ENCODE measurements around the gene HTN1.

DNA sequence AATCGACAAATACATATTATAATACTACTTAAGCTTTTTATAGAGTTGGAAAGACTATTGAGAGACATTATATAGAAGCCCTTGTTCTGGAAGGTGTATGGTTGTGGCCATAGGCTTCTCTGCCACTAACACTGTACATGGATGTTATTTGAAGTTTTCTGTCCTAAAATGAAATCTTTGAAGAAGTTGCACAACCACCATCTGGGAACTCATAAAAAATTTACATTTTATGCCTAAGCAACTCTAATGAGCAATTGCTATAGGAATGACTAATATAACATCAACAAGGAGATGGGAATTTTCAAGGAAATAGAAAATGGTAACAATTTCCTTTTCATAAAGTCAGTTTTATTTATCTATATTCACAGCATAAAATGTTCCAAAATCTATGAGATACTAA is 7.4 kb downstream of the HTN1 start:
- TF ChIP-seq, protein P1, sequence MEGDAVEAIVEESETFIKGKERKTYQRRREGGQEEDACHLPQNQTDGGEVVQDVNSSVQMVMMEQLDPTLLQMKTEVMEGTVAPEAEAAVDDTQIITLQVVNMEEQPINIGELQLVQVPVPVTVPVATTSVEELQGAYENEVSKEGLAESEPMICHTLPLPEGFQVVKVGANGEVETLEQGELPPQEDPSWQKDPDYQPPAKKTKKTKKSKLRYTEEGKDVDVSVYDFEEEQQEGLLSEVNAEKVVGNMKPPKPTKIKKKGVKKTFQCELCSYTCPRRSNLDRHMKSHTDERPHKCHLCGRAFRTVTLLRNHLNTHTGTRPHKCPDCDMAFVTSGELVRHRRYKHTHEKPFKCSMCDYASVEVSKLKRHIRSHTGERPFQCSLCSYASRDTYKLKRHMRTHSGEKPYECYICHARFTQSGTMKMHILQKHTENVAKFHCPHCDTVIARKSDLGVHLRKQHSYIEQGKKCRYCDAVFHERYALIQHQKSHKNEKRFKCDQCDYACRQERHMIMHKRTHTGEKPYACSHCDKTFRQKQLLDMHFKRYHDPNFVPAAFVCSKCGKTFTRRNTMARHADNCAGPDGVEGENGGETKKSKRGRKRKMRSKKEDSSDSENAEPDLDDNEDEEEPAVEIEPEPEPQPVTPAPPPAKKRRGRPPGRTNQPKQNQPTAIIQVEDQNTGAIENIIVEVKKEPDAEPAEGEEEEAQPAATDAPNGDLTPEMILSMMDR (conservative IDR thresholded peaks at IDR 0.05; ENCODE audit: low read length), result no peak
- TF ChIP-seq EZH2phosphoT487 (IDR thresholded peaks at IDR 0.05; ENCODE audit: borderline replicate concordance), result no peak
